WERI-Rb-1 (cell line): Measurements from ENCODE around the gene E4F1.

Experiments
- DNase-seq: peaks from one replicate; pipeline ENCODE4 v3.0.0-alpha.2; 2020
- H3K27ac ChIP-seq: fragments of 250-450 bp; sonication (Bioruptor Pico); 2 replicates; pipeline ENCODE4 v1.5.1; 2020; ENCODE audit warnings: mild to moderate bottlenecking, moderate library complexity
- H3K27me3 ChIP-seq: fragments of 250-450 bp; sonication (Bioruptor Pico); 2 replicates; pipeline ENCODE4 v1.5.1; 2021; ENCODE audit warnings: mild to moderate bottlenecking, low read depth, moderate library complexity; ENCODE audit not compliant: insufficient read depth, severe bottlenecking
- H3K36me3 ChIP-seq: fragments of 250-450 bp; sonication (Bioruptor Pico); 2 replicates; pipeline ENCODE4 v1.5.1; 2020; ENCODE audit warnings: mild to moderate bottlenecking, moderate library complexity
- H3K4me3 ChIP-seq: 2 replicates; pipeline ENCODE4 v1.5.1; 2011; ENCODE audit warnings: low read depth, mild to moderate bottlenecking, control low read depth, low read length
- H3K9me3 ChIP-seq: fragments of 250-450 bp; sonication (Bioruptor Pico); 2 replicates; pipeline ENCODE4 v1.5.1; 2021; ENCODE audit warnings: mild to moderate bottlenecking, moderate library complexity; ENCODE audit not compliant: severe bottlenecking
- TF ChIP-seq, protein P1 (sequence below): IDR thresholded peaks from 2 replicates; pipeline ENCODE4 v1.5.1; 2011; ENCODE audit warnings: low read depth, mild to moderate bottlenecking, control low read depth, inconsistent platforms, low read length

Gene E4F1

DNA sequence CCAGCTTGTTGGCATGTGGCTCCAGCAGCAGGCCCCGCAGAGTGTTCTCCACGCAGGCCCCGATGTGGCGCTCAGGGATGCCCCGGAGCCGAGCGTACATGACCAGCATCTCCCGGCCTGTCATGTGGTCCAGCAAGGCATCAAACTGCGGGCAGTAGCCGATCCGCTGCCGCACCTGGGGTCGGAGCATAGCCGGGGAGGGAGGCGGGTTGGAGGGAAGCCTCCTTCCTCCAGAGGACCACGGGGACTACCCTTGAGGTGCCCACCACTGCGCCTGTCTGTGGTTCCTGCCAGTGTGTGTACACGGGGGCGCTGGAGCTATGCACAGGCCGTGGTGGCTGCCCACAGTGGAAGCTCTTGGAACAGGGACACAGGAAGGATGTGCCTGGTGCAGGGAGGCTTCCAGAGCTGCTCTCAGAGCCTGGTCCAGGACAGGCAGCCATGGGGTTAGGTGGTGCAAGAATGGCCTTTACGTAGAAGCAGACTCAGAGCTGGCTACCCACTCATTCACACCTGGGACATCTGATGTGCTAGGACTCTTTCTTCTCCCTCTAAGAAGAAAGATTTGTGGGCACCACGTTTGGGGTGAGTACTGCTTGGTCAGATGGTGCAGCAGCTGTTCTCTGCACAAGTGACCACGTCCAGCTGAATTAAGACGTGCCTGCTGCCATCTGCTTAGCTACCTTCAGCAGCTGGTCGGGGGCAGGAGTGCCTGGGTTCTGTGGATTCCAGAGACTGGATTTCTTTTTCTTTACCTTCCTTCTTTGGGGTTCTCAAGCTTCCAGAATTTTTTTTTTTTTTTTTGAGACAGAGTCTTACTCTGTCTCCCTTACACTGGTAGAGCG lies 55.8 kb downstream of the E4F1 start:
- TF ChIP-seq, protein P1, sequence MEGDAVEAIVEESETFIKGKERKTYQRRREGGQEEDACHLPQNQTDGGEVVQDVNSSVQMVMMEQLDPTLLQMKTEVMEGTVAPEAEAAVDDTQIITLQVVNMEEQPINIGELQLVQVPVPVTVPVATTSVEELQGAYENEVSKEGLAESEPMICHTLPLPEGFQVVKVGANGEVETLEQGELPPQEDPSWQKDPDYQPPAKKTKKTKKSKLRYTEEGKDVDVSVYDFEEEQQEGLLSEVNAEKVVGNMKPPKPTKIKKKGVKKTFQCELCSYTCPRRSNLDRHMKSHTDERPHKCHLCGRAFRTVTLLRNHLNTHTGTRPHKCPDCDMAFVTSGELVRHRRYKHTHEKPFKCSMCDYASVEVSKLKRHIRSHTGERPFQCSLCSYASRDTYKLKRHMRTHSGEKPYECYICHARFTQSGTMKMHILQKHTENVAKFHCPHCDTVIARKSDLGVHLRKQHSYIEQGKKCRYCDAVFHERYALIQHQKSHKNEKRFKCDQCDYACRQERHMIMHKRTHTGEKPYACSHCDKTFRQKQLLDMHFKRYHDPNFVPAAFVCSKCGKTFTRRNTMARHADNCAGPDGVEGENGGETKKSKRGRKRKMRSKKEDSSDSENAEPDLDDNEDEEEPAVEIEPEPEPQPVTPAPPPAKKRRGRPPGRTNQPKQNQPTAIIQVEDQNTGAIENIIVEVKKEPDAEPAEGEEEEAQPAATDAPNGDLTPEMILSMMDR, result no peak

DNA sequence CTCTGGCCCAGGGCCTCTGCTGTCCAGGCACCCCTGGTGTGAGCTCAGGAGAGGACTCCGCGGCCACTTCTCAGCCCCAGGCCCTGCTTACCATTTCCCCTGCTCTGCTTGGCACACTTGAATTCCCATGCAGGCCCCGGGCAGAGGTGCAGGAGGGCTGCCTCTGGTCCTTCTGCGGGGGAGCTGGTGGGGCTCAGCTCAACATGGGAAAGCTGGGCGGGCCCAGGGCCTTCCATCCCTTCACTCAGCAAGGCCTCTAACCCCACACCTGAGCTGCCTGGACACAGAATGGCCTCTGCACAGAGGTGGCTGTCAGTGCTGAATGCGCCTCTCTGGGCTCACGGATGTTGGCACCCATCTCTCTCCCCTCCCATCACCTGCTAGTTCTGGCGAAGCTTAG lies 57.1 kb downstream of the E4F1 start:
- Histone ChIP-seq H3K36me3 (peaks cover 51% of the 10 kb centered on the region), H3K9me3 (no peaks in the 10 kb centered on the region), H3K27ac (peak overlapping the region; percentile 87), H3K27me3 (no peaks in the 10 kb centered on the region), H3K4me3 (no peak overlapping the region)
- no peak for DNase-seq
- TF ChIP-seq, protein P1, result no peak

More for the DNA sequence above, 55.8 kb downstream of the E4F1 start:
- no peaks in the 10 kb centered on the region for H3K9me3 ChIP-seq
- peak; percentile 69 for DNase-seq
- H3K27me3 ChIP-seq, result no peaks in the 10 kb centered on the region
- H3K36me3 ChIP-seq, result peaks cover 40% of the 10 kb centered on the region
- no peak overlapping the region for H3K4me3 ChIP-seq
- peak overlapping the region; percentile 87 for H3K27ac ChIP-seq

DNA sequence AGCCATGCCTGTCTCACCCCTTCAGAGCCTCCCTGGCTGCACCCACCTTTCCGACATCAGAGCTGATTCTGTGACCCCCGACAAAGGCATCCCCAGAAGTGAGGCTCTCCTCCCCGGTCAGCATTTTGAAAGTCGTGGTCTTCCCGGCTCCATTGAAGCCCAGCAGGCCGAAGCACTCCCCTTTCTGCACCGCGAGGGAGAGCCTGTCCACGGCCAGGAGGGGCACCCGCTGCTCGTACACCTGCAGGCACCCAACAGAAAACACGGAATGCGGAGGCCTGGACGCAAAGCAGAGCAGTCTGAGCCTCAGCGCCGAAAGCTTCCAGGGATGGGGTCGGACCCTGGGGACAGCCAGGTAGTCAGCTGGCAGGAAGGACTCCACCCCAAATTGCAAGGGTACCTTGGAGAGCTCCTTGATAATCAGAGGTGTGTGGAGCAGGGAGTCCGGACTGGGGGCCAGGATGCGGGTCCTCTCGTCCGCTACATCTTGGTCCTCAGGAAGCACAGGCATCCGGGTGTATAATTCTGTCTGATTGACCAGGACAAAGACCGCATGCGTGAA lies 57.7 kb downstream of the E4F1 start:
- Histone ChIP-seq H3K27ac (peak overlapping the region; percentile 31), H3K27me3 (no peaks in the 10 kb centered on the region), H3K9me3 (no peaks in the 10 kb centered on the region), H3K36me3 (peaks cover 53% of the 10 kb centered on the region), H3K4me3 (no peak overlapping the region)
- DNase-seq, result no peak
- TF ChIP-seq, protein P1, result no peak

DNA sequence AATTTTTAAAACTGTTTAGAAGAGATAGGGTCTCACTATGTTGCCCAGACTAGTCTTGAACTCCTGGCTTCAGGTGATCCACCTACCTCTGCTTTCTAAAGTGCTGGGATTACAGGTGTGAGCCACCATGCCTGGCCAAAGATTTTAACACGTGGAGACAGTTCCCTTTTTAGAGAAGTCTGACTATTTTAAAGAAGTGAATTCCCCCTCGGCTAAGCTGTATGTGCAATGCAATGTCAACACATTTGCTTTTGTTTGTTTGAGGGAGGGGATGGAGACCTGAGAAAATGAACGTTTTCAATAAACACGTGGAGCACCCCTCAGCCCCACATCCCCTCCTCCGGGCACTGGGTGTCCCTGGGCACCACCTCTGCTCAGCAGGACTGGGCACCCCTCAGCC lies 58.9 kb downstream of the E4F1 start:
- no peak for DNase-seq

DNA sequence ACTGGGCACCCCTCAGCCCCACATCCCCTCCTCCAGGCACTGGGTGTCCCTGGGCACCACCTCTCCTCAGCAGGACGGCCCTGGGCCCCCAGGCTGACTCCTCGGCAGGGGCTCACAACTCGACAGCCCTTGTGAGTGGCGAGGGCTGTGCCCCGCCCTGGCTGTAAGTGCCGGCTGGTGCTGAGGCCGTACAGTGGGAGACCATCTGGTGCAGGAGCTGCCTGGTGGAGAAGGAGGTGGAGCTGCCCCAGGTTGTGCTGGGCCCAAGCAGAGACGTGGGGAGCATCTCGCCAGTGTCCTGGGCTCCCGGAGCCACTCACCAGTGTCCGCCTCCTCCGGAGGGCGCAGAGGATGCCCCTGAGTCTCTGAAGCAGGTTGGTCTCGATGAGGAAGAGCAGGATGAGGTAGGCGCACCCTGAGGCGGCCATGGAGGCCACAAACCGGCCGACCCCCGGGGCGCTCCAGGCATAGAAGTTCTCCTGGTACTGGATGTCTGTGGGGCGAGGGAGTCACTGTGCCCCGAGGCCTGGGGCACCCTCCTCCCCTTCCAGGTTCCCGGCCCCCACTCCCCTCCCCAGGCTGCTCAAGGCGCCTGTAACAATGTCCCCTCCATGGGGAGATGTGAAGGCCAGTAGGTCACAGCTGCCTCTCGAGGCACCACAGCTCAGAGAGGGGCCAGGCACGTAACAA lies 59.6 kb downstream of the E4F1 start:
- Histone ChIP-seq H3K27me3 (no peaks in the 10 kb centered on the region), H3K36me3 (peaks cover 55% of the 10 kb centered on the region), H3K9me3 (no peaks in the 10 kb centered on the region), H3K4me3 (peak overlapping the region; percentile 47), H3K27ac (peak overlapping the region; percentile 92)
- TF ChIP-seq, protein P1, result no peak
- peak; percentile 92 for DNase-seq

More for the DNA sequence above, 58.9 kb downstream of the E4F1 start:
- Histone ChIP-seq H3K9me3 (no peaks in the 10 kb centered on the region), H3K27me3 (no peaks in the 10 kb centered on the region), H3K36me3 (peaks cover 55% of the 10 kb centered on the region), H3K27ac (peak overlapping the region; percentile 50), H3K4me3 (no peak overlapping the region)
- TF ChIP-seq, protein P1, result no peak
